ENCODE data around the gene UBE2G1.
"Not testable (repeated sequence)": the region's sequence is repeated elsewhere in the genome, so short reads cannot be mapped to it uniquely, and the experiment has no call there.

Gene UBE2G1

DNA sequence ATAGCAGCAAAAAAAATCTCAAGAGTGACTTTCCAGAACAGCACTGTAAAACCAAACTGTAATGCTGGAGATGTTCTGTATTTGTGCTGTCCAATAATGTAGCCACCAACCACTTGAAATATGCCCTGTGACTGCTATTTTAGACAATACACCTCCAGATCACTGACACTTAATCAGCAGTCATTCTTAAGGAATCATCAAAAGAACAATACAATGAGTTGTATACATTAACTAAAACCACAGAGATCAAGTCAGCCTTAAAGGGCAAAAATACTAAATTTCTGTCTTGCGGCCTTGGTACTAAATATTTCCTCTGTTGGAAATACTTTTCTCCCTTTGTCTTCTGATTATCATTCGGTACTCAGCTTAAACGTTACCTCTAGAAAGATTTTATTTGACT is 69.1 kb downstream of the UBE2G1 start:
- no peak for DNase-seq

DNA sequence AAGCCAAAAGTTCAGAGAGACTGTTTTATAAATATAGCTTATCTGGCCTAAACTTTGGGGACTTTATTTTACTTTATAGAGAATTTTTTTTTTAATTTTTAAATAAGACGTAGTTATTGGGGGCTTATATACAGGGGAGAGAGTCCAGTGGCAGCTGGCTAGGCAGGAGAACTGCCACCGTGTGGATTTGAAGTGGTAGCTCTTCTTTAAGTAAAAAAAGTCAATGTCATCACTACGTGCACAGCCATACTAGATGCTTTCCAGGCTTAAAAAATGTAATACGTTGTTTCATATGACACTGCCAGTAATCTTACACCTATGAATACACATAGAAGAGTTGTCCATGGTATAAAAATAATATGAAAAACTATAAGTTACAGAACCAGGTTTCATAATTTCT is 70.8 kb downstream of the UBE2G1 start:
- no peak for DNase-seq

DNA sequence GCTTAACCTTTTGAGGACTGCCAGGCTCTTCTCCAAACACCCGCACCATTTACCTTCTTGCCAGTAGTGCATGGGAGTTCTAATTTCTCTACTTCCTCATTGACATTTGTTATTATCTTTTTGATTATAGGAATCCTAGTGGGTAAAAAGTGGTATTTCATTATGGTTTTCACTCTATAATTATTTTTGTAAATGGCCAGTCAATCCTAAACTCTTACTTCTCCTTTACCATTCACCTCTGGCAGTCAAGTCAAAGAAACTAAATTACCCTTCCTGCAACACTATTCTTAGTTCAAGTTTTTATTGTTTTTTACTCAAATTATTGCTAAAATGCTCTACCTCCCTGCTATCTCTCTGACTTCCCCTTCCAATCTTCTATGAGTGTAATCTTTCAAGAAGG is 72.9 kb downstream of the UBE2G1 start:
- no peak for DNase-seq

GRCh38 chr17:4287710-4288109 is 78.8 kb downstream of the UBE2G1 start:
- DNase-seq: no peak

DNA sequence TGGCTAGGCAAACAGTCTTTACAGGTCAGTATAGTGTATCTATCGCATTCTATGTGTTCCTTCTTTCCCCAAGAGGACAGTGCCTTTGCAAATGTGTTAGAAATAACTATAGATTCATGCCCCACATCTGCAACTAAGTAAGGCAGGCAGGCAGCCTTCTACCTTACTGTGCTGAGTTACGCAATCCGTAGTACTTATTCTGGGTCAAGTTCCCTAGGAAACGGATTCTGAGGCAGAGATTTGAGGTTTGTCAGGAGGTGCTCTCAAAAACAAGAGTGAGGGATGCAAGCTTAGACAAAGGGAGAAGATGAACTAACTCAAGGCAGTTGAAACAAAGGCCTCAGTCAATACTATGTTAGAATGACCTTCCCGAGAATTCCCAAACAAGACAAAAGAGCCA is 90.0 kb downstream of the UBE2G1 start:
- no peak for DNase-seq

DNA sequence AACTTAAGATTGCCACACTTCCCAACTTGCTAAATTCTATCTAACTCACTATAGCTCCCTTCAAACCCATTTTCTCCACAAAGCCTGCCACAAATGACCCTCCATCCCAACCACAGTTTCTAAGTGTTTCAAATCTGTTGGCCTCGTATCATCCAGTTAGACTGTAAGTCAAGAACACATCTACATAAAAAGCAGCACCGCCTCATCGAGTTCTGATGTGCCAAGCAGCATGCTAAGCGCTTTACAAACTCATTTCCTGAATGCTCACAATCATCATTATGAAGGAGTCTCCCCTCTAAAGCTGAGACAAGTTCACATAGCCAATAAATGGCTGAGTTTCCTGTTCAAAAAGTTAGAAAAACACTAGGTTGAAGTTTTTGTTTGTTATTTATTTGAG is 93.5 kb downstream of the UBE2G1 start:
- DNase-seq: no peak

DNA sequence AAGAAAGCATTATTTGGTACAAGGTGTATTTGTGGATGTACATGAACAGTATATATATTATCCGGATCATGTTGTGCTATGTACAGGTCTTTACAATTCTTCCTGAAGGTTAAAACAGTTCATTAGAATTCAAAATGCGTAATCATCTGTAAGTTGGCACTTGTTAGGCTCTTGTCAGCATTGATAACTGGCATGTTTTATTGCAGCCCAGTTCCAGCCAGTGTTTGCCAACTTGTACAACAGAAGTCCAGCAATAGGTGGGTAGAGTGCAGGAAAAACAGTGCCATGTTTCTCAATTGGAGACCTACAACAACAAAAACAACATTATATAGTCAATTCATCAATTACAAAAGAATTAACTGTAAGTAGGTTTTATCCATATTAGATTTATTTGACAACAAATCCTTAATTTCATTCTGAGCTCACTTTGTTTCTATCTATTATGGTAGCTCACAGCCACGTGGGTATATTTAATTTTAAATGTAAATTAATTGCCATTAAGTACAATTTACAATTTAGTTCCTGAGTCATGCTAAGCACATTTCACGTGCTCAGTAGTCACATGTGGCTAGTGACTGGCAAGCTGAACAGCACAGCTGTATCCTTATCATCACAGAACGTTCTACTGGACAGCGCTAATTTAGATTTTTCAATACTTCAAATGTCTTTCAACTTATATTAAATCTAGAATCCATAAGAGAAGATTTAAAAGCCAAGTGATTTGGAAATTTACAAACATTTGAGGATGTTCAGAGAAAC is 94.1 kb downstream of the UBE2G1 start:
- no peak for DNase-seq

- no peak for DNase-seq
Observed at GRCh38 chr17:4270736-4271135, 95.7 kb downstream of the UBE2G1 start.

- DNase-seq: no peak
Observed at GRCh38 chr17:4269915-4270314, 96.6 kb downstream of the UBE2G1 start.

- no peak for DNase-seq
Observed at GRCh38 chr17:4267402-4267801, 99.1 kb downstream of the UBE2G1 start.

DNA sequence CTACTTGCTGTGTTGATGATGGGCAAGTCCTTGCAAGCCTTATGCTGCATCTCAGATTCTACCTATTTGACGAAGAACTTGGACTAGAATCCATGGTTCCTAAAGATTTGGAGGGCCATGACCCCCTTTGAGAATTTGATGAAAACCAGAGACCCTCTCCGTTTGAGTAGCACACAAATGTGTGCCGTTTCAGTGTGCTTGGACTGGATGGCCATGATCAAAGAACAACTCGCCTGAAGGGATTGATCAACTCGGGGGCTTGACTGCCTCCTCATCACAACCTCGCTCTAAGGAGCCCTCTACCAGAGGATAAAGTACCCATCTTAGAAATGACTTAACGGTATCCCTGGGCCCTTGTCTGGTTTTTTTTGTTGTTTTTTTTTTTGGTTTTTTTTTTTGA is 99.9 kb downstream of the UBE2G1 start:
- no peak for DNase-seq

DNA sequence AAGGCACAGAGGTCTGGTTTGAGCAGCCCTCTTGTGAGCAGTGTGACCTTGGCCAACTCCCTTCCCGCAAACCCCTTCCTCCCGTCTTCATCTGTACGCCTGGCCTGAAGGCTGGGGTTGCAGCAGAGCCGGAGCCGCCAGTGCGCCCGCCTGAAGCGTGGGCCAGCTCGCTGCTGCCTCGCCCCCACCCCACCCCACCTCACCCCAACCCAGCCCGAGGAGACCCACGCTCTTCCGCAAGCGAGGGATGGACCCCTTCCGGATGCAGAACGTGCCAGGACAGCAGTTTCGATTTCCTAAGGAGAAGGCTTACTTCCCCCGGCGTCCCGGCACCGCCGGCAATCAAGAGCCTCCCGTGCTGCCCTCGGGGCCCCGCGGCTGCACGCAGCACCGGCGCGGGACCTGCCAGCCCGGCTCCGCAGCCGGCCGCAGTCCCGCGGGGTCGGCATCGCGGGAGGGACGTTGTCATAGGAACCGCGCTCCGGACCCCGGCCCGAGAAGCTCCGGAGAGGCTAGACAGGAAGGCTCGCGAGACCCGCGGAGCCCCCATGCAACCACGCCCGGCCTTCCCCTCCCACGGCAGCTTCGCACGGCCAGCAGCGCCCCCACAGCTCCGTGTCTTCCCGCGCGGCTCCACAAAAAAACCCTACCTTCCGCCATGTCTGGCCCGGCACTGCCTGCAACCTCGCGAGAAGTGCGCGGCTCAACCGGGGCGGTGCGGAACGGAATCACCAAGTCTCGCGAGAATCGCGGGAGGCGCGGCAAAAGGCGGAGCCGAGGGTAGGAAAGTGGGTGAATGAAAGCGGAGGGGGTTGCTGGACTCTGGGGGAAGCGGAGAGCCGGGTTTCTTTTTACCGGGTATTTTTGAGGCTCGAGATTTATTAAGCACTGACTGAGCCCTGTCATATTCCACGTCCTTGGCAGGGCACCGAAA is 102.9 kb downstream of the UBE2G1 start, which contains the start of gene ANKFY1:
ANKFY1 (minus strand) TSS at position 698 of the 934 bp plus-strand sequence; CDS start at position 660, 38 bp downstream.
- DNase-seq: peak; percentile 94

GRCh38 chr17:4262703-4263102 is 103.8 kb downstream of the UBE2G1 start:
- peak; percentile 48 for DNase-seq

GRCh38 chr17:4261452-4261851 is 105.0 kb downstream of the UBE2G1 start:
- DNase-seq: no peak

GRCh38 chr17:4258867-4259266 is 107.6 kb downstream of the UBE2G1 start:
- DNase-seq: no peak

DNA sequence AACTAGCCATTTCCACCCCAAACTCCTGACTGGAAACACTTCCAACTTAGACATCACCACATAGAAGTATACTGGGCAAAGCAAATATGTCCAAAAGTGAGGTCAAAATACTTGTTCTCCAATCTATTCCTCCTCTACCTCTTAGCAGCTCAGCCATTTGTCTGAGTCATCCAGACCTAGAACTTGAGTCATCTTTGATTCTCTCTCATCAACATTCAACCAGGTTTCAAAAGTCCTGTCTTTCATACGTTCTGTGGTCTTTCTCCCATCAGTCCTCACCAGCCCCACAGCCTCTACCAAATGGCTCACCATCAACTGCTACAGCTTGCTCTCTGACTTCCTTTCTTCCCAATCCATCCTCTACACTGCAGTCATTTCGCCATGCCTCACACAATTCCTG is 109.5 kb downstream of the UBE2G1 start:
- no peak for DNase-seq

GRCh38 chr17:4255271-4255670 is 111.2 kb downstream of the UBE2G1 start:
- not testable (repeated sequence) for DNase-seq

DNA sequence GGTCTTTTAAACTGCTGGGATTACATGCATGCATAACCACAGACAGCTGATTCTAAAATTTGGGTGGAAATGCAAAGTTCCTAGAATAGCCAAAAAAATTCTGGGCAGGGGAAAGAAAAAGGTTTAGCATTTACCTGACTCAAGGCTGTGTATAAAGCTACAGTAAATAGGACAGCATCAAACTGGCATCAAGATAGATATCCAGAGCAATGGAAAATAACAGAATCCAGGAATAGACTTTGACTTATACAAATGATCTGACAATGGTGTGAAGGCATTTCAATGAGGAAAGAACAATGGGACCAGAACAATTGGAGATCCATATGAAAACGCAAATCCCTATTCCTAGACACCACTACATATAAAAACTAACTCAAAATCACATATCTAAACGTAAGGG is 115.6 kb downstream of the UBE2G1 start:
- no peak for DNase-seq

GRCh38 chr17:4249452-4250029 is 116.9 kb downstream of the UBE2G1 start:
- peak; percentile 98 for DNase-seq

GRCh38 chr17:4248504-4249277 is 117.8 kb downstream of the UBE2G1 start:
- no peak for DNase-seq

DNA sequence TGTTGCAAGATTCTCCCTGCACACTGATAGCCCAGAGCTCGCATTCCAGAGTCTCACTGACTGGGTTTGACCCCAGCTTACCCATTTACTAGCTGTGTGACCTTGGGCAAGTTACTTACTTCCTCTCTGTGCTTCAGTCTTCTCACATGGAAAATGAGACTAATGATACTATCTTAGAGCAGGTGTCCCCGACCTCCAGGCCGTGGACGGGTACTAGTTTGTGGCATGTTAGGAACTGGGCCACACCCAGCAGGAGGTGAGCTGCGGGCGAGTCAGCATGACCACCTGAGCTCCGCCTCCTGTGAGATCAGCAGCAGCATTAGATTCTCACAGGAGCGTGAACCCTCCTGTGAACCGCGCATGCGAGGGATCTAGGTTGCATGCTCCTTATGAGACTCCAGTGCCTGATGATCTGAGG is 118.5 kb downstream of the UBE2G1 start:
- no peak for DNase-seq

- no peak for DNase-seq
Observed at GRCh38 chr17:4247361-4247970, 119.0 kb downstream of the UBE2G1 start.
